ENCODE data around the gene PDE3B.

DNA sequence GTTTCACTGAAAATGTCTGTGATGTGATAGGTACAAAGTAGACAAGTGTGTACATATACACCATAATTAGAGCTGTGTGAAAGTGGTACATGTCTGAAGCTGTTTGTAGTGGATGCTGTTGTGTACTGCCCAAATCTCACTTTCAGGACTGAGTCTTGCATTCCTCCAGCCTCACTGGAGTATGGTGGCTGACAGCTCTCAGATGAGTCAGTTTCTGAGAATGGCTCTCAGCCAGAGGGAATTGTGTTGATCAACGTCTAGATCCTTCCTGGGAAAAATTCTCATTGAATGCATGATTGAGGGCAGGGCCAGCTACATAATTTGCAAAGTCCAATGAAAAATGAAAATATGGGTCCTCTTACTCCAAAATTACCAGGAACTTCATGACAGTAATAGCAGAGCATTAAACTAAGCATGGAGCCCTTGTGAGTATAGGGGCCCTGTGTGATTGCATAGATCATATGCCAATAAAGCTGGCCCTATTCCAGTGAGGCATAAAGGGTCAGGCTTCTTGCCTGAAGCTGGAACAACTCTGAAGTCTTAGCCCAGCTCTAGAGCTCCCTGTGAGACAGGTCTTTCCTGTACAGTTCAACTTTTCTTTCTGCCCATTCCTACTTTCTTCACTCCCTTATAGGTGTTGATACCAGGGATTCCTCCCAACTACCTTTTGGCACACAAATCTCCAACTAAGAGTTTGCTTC is 259.2 kb downstream of the PDE3B start:
- TF ChIP-seq YY1 (IDR thresholded peaks at IDR 0.05; ENCODE audit: insufficient read depth, insufficient read length) (no peak), ZNF274 (IDR thresholded peaks at IDR 0.05; ENCODE audit: low read depth, low read length) (no peak), SUZ12 (IDR thresholded peaks at IDR 0.05; ENCODE audit: extremely low read depth, insufficient read depth, insufficient read length) (no peak)
